GM19238 (cell line): ENCODE results near the gene MLPH.

Experiments used
- DNase-seq: peaks from one replicate; pipeline ENCODE4 v3.0.0; 2011; ENCODE audit warnings: low spot score; ENCODE audit not compliant: insufficient read length

Gene MLPH

GRCh38 chr2:237517163-237517562 lies 30.1 kb downstream of the MLPH start:
- DNase-seq = no peak

- no peak for DNase-seq
These were observed 30.9 kb downstream of the MLPH start for GRCh38 chr2:237517990-237518389.

GRCh38 chr2:237519506-237520245 lies 32.6 kb downstream of the MLPH start:
- no peak for DNase-seq

- no peak for DNase-seq
These were observed 33.2 kb downstream of the MLPH start for GRCh38 chr2:237520290-237520689.

GRCh38 chr2:237524631-237525030 lies 37.6 kb downstream of the MLPH start:
- no peak for DNase-seq

GRCh38 chr2:237525559-237526157 lies 38.6 kb downstream of the MLPH start:
- DNase-seq = no peak

- DNase-seq = no peak
These were observed 40.2 kb downstream of the MLPH start for GRCh38 chr2:237527233-237527632.

- no peak for DNase-seq
These were observed 40.7 kb downstream of the MLPH start for GRCh38 chr2:237527766-237528165.

- peak; percentile 76 for DNase-seq
These were observed 42.7 kb downstream of the MLPH start for GRCh38 chr2:237529452-237530402.

GRCh38 chr2:237530472-237531433 lies 43.7 kb downstream of the MLPH start:
- peak; percentile 67 for DNase-seq

GRCh38 chr2:237532160-237532559 lies 45.1 kb downstream of the MLPH start:
- no peak for DNase-seq

- no peak for DNase-seq
These were observed 46.7 kb downstream of the MLPH start for GRCh38 chr2:237533668-237534161.

- DNase-seq = no peak
These were observed 47.3 kb downstream of the MLPH start for GRCh38 chr2:237534380-237534779.

- no peak for DNase-seq
These were observed 48.5 kb downstream of the MLPH start for GRCh38 chr2:237535385-237536082.

GRCh38 chr2:237536083-237536415 lies 49.0 kb downstream of the MLPH start:
- DNase-seq = no peak

GRCh38 chr2:237536617-237537016 lies 49.6 kb downstream of the MLPH start:
- DNase-seq = no peak

GRCh38 chr2:237538001-237538720 lies 51.1 kb downstream of the MLPH start:
- DNase-seq = no peak

- no peak for DNase-seq
These were observed 51.9 kb downstream of the MLPH start for GRCh38 chr2:237538901-237539300.

- DNase-seq = no peak
These were observed 52.6 kb downstream of the MLPH start for GRCh38 chr2:237539681-237540080.
